Liver (tissue), 3 donors: Measurements from ENCODE around the gene ST8SIA5.

ENCODE experiments used
- JUND ChIP-seq, 2 donors: IDR thresholded peaks; 2 replicates each; pipeline ENCODE4 v1.6.1; 2016; ENCODE audit warnings: antibody characterized with exemption in 2 of 2
- NR2F2 ChIP-seq: IDR thresholded peaks from 2 replicates; pipeline ENCODE4 v1.6.1; 2016; ENCODE audit warnings: antibody characterized with exemption
- RXRA ChIP-seq, 2 donors: IDR thresholded peaks; 2 replicates each; pipeline ENCODE4 v1.6.1; 2017 to 2018; ENCODE audit warnings: antibody characterized with exemption in 2 of 2, mild to moderate bottlenecking in 1 of 2
- SP1 ChIP-seq: IDR thresholded peaks from 2 replicates; pipeline ENCODE4 v1.6.1; 2018; ENCODE audit warnings: antibody characterized with exemption, mild to moderate bottlenecking
- TAF1 ChIP-seq: conservative IDR thresholded peaks from 2 replicates; pipeline ENCODE4 v1.6.1; 2016; ENCODE audit warnings: antibody characterized with exemption, mild to moderate bottlenecking
- TF ChIP-seq, protein P1 (sequence below): fragments of 150-350 bp; IDR thresholded peaks from 2 replicates; pipeline ENCODE4 v1.5.1; 2017; ENCODE audit warnings: improper control_type of control experiment, low read depth, low read length; ENCODE audit not compliant: missing input control
- TF ChIP-seq, protein P2 (sequence below): IDR thresholded peaks from 2 replicates; pipeline ENCODE4 v1.6.1; 2016; ENCODE audit warnings: antibody characterized with exemption, mild to moderate bottlenecking
- TF ChIP-seq, protein P3 (sequence below): IDR thresholded peaks from 2 replicates; pipeline ENCODE4 v1.6.1; 2016; ENCODE audit warnings: antibody characterized with exemption
- TF ChIP-seq, protein P4 (sequence below): IDR thresholded peaks from 2 replicates; pipeline ENCODE4 v1.6.1; 2016; ENCODE audit warnings: antibody characterized with exemption
- donor health status: healthy.
- donor health status: healthy.

DNA sequence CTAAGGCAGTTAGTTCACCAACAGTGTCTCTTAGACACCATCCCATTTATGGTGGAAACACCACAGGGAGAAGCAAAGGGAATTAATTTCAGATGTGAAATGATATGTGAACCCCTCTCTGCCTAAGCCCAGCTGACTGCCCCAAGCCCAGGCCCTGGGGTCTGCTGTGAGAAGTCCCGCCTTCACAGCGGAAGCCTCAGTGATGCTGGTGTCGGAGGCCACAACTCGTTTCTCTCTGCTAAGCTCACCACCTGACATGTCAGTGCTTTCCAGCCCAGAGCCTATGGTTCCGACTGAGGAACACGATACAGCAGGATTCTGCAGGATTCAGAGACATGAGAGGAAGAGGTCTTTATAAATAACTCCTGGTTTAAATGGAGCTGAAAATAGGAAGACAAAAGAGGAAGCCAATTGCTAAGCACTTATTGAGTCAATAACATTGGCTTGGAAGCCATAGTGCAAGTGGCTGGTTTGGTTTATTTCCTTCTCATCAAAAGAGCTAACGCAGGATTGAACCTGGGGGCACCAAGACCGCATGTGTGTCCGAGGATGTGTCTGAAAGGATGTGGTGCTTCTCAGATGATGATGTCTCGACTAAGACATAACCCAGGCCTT is 78.0 kb downstream of the ST8SIA5 start:
- TF ChIP-seq, protein P1, sequence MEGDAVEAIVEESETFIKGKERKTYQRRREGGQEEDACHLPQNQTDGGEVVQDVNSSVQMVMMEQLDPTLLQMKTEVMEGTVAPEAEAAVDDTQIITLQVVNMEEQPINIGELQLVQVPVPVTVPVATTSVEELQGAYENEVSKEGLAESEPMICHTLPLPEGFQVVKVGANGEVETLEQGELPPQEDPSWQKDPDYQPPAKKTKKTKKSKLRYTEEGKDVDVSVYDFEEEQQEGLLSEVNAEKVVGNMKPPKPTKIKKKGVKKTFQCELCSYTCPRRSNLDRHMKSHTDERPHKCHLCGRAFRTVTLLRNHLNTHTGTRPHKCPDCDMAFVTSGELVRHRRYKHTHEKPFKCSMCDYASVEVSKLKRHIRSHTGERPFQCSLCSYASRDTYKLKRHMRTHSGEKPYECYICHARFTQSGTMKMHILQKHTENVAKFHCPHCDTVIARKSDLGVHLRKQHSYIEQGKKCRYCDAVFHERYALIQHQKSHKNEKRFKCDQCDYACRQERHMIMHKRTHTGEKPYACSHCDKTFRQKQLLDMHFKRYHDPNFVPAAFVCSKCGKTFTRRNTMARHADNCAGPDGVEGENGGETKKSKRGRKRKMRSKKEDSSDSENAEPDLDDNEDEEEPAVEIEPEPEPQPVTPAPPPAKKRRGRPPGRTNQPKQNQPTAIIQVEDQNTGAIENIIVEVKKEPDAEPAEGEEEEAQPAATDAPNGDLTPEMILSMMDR: no peak
- TF ChIP-seq SP1 (no peak), JUND (IDR thresholded peaks at IDR 0.05) (no peak), TAF1 (no peak), RXRA (IDR thresholded peaks at IDR 0.05) (no peak), NR2F2 (no peak)
- TF ChIP-seq, protein P2, sequence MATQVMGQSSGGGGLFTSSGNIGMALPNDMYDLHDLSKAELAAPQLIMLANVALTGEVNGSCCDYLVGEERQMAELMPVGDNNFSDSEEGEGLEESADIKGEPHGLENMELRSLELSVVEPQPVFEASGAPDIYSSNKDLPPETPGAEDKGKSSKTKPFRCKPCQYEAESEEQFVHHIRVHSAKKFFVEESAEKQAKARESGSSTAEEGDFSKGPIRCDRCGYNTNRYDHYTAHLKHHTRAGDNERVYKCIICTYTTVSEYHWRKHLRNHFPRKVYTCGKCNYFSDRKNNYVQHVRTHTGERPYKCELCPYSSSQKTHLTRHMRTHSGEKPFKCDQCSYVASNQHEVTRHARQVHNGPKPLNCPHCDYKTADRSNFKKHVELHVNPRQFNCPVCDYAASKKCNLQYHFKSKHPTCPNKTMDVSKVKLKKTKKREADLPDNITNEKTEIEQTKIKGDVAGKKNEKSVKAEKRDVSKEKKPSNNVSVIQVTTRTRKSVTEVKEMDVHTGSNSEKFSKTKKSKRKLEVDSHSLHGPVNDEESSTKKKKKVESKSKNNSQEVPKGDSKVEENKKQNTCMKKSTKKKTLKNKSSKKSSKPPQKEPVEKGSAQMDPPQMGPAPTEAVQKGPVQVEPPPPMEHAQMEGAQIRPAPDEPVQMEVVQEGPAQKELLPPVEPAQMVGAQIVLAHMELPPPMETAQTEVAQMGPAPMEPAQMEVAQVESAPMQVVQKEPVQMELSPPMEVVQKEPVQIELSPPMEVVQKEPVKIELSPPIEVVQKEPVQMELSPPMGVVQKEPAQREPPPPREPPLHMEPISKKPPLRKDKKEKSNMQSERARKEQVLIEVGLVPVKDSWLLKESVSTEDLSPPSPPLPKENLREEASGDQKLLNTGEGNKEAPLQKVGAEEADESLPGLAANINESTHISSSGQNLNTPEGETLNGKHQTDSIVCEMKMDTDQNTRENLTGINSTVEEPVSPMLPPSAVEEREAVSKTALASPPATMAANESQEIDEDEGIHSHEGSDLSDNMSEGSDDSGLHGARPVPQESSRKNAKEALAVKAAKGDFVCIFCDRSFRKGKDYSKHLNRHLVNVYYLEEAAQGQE: no peak
- TF ChIP-seq, protein P3, sequence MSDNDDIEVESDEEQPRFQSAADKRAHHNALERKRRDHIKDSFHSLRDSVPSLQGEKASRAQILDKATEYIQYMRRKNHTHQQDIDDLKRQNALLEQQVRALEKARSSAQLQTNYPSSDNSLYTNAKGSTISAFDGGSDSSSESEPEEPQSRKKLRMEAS: no peak
- TF ChIP-seq, protein P4, sequence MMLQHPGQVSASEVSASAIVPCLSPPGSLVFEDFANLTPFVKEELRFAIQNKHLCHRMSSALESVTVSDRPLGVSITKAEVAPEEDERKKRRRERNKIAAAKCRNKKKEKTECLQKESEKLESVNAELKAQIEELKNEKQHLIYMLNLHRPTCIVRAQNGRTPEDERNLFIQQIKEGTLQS: no peak
